ENCODE data around the gene PSMG4.

PSMG4 gene

GRCh38 chr6:3222506-3223038, 36.2 kb upstream of the PSMG4 start:
- DNase-seq = no peak
- intact Hi-C loops (cut with DNase I; ENCODE audit: low total_unique reads) = no loop called here

GRCh38 chr6:3226042-3226441, 32.7 kb upstream of the PSMG4 start:
- no peaks in the 10 kb centered on the region for H3K9me3 ChIP-seq
- H3K27me3 ChIP-seq = peaks cover 0 to 40% of the 10 kb centered on the region in 2 donors
- no peak overlapping the region for H3K4me3 ChIP-seq
- DNase-seq = no peak
- H3K36me3 ChIP-seq = no peaks in the 10 kb centered on the region
- TF ChIP-seq CTCF (IDR thresholded peaks at IDR 0.05) = no peak
- H3K4me1 ChIP-seq = peaks cover 7 to 41% (median 37%) of the 10 kb centered on the region in 4 donors
- intact Hi-C loops (cut with DNase I; ENCODE audit: low total_unique reads) = no loop called here
- H3K27ac ChIP-seq = no peak overlapping the region

More at GRCh38 chr6:3222506-3223038, 36.2 kb upstream of the PSMG4 start:
- no peaks in the 10 kb centered on the region for H3K36me3 ChIP-seq
- TF ChIP-seq CTCF (IDR thresholded peaks at IDR 0.05) = no peak
- H3K27me3 ChIP-seq = peaks cover 0 to 5% of the 10 kb centered on the region in 2 donors
- no peak overlapping the region for H3K27ac ChIP-seq
- H3K4me3 ChIP-seq = no peak overlapping the region
- no peaks in the 10 kb centered on the region for H3K9me3 ChIP-seq
- H3K4me1 ChIP-seq = peaks cover 7 to 13% (median 10%) of the 10 kb centered on the region in 4 donors

GRCh38 chr6:3226481-3227362, 32.0 kb upstream of the PSMG4 start:
- H3K27me3 ChIP-seq = peaks cover 0 to 47% of the 10 kb centered on the region in 2 donors
- peaks cover 7 to 47% (median 43%) of the 10 kb centered on the region in 4 donors for H3K4me1 ChIP-seq
- peak overlapping the region; percentile 31 to 48 for H3K4me3 ChIP-seq
- no peaks in the 10 kb centered on the region for H3K36me3 ChIP-seq
- no peak for TF ChIP-seq CTCF (IDR thresholded peaks at IDR 0.05)
- DNase-seq = no peak
- H3K9me3 ChIP-seq = no peaks in the 10 kb centered on the region
- no peak overlapping the region for H3K27ac ChIP-seq
- intact Hi-C loops (cut with DNase I; ENCODE audit: low total_unique reads) = no loop called here

- intact Hi-C loops (cut with DNase I; ENCODE audit: low total_unique reads) = no loop called here
- H3K27me3 ChIP-seq = peaks cover 0 to 54% of the 10 kb centered on the region in 2 donors
- no peak for DNase-seq
- H3K27ac ChIP-seq = no peak within 1 kb of the TSS
- no peaks in the 10 kb centered on the region for H3K36me3 ChIP-seq
- peaks cover 7 to 55% (median 51%) of the 10 kb centered on the region in 4 donors for H3K4me1 ChIP-seq
- no peak for TF ChIP-seq CTCF (IDR thresholded peaks at IDR 0.05)
- peak within 1 kb of the TSS; percentile 31 to 48 for H3K4me3 ChIP-seq
- H3K9me3 ChIP-seq = no peaks in the 10 kb centered on the region
Measured at GRCh38 chr6:3227363-3228045, 31.2 kb upstream of the PSMG4 start, which contains the start of gene TUBB2B. Gene TUBB2B (minus strand): TSS chr6:3227653. CDS start chr6:3227543, 110 bp downstream.

- Histone ChIP-seq H3K4me3 (peak overlapping the region; percentile 31 to 48), H3K36me3 (no peaks in the 10 kb centered on the region), H3K4me1 (peaks cover 7 to 55% (median 51%) of the 10 kb centered on the region in 4 donors), H3K27ac (no peak overlapping the region), H3K9me3 (no peaks in the 10 kb centered on the region), H3K27me3 (peaks cover 0 to 61% of the 10 kb centered on the region in 2 donors)
- intact Hi-C loops (cut with DNase I; ENCODE audit: low total_unique reads) = no loop called here
- no peak for TF ChIP-seq CTCF (IDR thresholded peaks at IDR 0.05)
- DNase-seq = no peak
Measured at GRCh38 chr6:3228046-3228671, 30.6 kb upstream of the PSMG4 start.
